HG03439 (cell line): Measurements from ENCODE around the gene GSK3A.

Experiments
- ATAC-seq: cut with Tn5 transposase; IDR thresholded peaks from one replicate; pipeline ENCODE4 v1.9.1; 2021; ENCODE audit warnings: mild to moderate bottlenecking, moderate library complexity; ENCODE audit not compliant: unreplicated experiment

GSK3A gene

DNA sequence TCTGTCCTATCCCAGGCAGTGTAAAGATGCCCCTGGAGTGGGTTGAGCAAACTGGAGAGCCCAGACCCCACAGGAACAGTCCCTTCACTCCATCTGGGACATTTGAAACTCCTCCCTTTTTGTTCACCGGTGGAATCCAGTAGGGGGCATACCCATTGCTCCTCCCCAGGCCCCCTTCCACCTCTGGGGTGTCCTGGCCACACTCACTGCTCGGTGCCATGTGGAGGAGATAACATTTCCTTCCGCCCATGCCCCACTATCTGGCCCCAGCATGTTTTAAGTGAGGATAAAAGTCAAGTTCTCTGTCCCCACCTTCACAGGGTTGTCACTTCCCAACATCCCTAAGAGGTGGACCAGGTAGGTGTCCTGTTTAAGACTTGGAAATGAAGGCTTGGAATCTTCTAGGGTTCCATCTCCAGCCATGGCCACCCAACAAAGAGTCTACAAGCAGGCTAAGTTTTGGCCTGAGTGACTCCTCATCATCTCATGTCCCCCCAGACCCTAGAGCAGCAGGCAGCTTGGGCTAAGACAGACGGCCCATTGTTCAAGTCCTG is 13.0 kb downstream of the GSK3A start:
- no peak for ATAC-seq

DNA sequence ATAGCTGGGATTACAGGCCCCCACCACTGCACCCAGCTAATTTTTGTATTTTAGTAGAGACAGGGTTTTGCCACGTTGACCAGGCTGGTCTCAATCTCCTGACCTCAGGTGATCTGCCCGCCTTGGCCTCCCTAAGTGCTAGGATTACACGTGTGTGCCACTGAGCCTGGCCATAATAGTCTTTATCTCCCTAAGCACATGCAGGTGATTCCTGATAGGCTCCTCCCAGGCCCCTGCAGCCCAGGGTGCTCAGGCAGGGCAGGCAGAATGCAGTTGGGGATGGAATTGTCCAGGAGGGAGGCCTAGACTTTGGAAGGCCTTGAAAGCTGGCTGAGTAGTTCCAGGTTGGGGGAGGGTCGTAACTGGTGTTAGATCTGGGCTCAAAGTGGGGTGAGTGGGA is 13.8 kb downstream of the GSK3A start:
- no peak for ATAC-seq

DNA sequence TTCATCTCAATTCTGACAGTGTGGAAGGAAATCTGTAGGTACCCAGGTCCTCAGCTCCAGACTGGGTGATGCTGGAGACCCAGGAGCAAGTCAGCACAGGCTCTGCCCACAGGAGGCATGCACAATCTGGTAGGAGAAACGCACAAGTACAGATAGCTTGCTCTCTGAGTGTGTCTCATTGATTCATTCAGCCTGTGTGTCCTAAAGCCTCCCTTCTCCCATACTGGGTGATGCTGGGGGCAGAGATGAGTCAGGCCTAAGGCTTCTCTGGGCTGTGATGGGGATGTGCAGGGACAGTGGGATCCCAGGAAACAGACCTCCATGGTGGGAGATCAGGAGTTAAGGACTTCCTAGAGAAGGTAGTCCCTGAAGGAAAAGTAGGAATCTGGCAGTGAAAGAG is 15.5 kb downstream of the GSK3A start:
- no peak for ATAC-seq

DNA sequence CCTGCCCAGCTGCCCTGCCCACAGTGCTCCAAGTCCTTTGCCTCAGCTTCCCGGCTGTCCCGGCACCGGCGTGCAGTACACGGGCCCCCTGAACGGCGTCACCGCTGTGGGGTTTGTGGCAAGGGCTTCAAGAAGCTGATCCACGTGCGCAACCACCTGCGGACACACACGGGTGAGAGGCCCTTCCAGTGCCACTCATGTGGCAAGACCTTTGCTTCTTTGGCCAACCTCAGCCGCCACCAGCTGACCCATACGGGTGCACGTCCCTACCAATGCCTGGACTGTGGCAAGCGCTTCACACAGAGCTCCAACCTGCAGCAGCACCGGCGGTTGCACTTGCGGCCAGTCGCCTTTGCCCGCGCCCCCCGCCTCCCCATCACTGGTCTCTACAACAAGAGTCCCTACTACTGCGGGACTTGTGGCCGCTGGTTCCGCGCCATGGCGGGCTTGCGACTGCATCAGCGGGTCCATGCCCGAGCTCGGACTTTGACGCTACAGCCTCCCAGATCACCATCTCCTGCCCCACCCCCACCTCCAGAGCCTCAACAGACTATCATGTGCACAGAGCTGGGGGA is 16.6 kb downstream of the GSK3A start:
- no peak for ATAC-seq

DNA sequence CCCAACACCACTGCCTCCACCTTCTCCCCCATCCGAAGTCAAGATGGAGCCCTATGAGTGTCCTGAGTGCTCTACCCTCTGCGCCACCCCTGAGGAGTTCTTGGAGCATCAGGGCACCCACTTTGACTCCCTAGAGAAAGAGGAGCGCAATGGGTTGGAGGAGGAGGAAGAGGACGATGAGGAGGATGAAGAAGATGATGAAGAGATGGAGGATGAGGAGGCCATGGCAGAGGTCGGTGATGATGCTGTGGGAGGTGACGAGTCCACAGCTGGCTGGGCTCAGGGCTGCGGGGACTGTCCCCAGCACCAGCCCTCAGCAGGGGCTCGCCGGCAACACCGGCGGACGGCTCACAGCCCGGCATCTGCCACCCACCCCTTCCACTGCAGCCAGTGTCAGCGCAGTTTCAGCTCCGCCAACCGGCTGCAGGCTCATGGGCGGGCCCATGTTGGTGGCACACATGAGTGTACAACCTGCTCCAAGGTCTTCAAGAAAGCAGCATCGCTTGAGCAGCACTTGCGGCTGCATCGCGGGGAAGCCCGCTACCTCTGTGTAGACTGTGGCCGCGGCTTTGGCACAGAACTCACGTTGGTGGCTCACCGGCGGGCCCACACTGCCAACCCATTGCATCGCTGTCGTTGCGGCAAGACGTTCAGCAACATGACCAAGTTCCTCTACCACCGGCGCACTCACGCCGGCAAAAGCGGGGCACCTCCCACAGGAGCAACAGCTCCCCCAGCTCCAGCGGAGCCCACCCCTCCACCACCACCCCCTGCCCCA is 17.3 kb downstream of the GSK3A start:
- no peak for ATAC-seq

DNA sequence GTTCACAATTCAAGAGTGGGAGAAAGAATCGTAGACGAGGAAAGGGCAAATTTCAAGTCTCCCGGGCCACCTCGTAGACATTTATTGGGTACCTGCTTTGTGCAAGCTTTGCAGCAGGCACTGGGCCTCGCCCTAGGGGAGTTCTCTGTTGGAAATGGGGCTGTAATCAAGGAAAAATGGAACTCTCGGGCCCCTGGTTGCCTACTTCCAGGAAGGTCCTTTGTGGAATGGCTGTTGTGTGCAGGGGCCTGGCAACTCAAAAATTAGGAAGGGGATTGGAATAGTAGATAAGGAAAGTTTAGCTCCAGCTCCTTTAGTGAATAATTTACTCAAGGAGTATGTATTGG is 21.7 kb downstream of the GSK3A start:
- ATAC-seq = no peak

DNA sequence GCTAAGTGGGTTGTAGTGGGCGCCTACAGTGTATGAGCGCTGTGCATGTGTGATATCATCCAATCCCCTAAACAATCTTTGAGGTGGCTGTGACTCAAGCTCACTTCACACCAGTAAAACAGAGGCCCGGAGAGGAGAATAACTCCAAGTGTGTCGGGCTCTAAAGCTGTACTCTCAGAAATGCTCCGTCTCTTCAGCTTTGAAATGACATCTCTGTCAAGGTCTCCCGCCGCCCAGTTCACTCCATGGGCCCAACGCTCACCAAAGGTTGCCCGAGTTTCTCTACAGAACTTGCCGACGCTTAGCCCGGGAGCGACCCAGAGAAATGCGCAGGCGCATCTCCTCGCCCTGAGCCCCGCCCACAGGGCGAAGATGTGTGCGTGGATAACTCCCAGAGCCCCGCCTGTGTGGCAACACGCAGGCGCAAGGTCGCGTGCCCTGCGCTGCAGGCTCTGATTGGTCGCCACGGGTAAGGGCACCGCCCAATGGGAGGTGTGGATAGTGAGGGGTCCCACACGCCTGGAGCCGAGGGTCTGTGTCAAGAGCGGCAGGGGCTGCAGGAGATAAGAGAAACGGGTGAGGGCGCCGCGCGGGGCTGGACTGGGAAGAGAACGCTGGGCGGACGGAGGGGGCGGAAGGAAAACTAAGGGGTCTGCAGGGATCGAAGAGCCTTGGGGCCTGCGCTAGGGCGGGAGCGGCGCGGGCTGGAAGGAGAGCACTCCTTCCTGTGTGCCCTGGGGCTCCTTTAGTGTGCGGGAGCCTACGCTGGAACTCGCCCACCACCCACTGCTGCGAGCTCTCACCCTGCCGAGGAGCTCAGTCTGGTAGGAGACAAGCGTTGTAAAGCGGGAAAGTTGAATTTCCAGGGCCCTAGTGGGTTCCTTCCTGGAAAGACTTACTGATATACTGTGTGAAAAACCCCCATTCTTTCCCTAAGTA is 22.3 kb downstream of the GSK3A start, which contains the start of gene ZNF526:
Gene ZNF526, plus strand, starts transcription at position 501 of the 939 bp plus-strand sequence. CDS start 4,092 bp downstream, outside the sequence.
- ATAC-seq = peak; percentile 64

DNA sequence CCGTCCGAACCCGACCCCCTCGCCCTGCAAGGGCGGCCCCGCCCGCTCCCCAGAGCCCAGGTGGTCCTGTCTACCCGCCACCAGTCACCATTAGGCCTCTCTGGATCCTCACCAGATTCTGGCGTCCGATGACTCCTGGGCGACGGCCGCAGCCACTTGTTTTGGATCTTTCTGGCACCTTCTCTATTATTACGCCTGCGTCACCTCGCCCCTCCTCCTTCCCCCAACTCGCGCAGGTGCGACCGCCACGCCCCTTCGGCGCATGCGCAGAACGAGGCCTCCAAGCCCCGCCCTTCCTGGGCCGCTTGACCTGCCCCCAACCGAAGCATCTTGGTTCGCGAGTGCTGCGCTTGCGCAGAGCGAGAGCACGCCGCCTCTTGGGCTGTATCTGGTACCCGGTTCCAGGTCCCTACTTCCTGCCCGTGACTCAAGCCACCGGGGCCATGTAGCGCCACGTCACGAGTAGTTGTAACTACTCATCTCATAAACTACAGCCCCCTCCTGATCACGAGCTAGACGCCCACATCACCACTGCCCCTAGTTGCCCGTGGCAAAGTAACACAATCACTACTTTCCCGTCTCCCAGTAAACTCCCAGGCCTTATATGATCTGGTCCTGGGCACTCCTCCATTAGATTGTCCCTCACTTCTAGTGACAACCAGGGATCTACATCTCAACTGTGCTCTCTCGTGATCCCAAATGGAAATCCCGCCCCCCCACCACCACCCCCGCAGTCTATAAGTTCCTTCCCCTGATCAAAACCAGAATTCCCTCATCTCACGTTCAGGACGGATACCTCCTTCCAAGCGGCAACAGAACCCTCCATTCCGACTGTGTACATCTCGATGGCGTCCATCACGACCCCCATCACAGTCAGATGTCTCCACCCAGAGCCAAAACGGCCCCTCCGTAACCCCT is 24.6 kb downstream of the GSK3A start, which contains the start of gene DEDD2:
Gene DEDD2, minus strand, starts transcription at position 158 of the 918 bp plus-strand sequence. CDS start 670 bp downstream, outside the sequence.
- ATAC-seq = peak; percentile 76

DNA sequence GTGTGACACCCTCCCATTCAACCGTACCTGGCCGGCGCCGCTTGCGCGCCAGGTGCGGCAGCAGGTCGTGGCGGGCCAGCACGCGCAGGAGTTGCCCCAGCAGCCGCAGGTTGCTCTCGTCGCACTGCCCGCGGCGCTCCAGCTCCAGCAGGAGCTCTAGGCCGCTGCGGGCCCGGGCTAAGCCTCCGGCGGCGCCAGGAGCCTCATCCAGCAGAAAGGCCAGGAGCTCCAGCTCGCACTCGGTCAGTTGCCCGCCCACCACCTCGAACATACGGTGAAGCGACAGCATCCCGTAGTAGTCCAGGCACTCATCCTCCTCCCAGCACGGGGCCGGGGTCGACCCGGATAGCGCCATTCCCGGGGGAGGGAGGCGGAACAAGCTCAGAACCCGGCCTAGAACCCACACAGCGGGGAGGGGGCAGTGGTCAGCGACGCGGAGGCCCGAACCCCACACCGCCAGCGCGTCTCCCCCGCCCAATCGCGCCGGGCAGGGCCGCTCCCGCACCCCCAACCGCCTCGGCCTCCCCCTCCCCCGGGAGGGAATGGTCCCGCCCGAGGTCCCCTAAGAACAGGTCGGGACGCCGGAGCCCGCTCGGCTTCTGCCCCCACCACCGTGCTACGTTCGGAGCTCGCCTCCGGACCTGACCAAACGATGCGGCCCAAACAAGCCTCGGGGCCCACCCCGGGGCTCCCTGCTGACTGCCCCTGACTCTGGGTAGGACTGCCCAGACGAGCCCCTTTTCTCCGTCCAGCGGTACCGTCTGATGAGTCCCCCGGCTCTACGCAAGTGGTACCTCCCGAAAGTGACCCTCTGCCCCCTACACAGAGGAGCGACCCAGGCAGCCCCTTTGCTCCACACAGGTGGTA is 25.5 kb downstream of the GSK3A start:
- peak; percentile 15 for ATAC-seq

DNA sequence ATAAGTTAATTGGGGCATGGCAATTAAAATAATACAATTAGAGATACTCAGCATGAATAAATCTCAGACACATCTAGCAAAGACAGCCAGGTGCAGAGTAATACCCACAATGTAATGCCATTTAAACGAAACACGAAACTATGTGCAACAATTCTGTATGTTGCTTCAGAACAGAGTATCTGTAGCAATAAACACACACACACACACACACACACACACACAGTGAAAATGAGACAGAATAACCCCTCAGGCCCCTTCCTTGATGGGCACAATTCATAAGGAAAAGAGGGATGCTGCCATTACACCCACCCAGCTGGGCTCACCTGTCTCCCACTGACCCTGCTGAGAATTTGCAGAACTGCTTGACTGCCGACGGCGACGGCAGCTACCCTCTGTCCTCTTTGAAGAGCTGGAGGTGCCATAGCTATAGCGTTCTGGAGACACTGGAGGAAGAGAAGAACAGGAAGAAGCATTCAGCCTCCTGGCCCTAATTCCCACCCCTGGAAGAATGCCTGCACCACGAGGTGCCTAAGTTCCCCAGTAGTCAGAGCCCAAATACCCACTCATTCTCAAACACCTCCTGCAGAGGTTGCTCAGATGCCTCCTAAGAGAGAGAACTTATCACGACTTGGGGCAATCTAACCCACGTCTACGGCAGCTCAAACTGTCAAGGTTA is 27.5 kb downstream of the GSK3A start:
- ATAC-seq = no peak

DNA sequence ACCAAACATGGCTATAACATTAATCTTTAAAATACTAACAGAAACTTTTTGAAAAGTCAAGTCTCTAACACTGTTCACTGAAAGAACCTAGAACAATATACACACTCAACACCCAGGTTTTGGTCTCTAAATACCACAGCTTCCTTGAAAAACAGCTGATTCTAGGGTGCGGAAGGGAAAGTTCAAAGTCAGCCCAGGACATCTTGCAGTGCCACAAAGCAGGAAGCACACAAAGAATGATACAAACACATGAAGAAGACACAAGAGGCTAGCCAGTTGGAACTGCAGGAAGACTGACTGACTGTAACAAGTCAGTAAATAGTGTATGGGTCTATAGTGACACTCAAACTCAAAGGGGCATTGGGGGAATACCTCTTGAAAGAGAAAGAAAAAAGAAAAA is 29.5 kb downstream of the GSK3A start:
- no peak for ATAC-seq

DNA sequence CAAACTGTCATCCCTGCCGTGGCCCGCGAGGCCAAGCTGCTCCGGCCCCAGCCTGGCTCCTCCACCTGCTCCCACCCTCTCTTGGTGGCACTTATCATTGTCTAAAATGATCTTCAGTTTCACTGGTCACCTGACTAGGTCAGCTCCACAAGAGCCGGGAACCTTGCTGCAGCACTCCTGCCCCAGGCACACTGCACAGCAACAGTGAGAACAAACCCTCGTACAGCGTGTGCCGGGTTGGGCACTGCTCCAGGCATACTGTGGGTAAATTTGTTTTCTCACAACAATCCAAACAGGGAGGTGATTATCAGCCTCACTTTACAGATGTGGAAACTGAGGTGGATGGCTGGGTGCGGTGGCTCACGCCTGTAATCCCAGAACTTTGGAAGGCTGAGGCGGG is 33.8 kb downstream of the GSK3A start:
- no peak for ATAC-seq

DNA sequence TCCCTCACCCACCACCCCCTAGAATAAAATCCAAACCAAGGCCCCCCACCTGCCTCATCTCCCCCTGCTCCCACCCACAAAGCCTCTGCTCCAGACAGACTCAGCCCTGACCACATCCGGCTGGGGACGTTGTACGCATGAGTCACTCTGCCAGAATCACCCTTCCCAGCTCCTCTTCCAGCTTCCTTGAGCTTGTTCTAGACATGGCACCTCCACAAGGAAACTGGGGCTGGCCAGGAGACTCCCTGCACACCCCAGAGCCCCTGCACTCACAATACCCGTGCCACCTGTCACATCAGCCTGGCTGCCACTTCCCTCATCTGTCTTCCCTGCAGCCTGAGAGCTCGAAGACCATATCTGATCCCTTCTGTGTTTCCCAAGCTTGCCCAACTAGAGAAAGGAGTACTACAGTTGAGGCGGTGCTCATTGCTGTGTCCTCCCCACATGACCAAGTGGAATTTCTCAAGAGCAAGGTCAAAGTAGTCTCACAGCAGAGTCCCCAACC is 34.6 kb downstream of the GSK3A start:
- no peak for ATAC-seq

DNA sequence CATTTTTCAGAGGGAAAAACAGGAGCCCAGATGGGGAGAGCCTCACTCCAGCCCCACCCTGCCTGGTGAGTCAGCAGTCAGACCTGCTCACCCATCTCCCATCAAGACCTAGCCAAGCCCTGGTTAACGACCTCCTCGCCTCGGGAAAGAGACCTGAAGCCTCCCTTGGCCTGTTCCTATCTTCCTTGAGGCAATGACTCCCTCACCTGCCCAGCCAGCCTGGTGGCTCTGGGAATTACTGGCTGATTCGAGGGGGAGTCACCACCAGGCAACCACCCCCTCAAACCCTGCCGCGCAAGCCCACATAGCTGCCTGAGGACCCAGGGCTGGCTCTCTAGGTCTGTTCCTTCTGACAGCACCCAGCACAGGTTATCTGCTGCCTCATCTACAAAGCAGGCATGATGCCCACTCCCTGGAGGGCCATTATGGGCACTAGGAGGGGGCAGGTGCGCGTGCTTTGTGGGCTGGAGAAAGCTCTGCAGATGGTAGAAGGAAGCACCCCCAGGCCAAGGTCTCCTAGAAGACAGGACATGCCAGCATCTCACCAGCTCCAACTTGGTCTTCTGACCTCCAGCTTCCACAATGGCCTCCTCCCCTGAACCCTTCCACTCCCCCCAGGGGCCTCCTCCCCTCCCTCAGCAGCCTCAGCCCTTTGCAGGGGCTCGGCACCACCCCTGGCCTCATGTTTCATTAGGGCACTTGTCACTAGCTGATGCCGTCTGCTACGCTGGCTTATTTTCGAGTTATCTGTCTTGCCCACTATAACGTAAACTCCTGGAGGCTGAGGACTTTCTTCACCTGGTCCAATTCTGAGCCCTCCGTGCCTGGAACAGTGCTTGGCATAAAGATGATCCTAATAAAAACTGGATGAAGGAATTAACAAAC is 35.3 kb downstream of the GSK3A start:
- no peak for ATAC-seq

DNA sequence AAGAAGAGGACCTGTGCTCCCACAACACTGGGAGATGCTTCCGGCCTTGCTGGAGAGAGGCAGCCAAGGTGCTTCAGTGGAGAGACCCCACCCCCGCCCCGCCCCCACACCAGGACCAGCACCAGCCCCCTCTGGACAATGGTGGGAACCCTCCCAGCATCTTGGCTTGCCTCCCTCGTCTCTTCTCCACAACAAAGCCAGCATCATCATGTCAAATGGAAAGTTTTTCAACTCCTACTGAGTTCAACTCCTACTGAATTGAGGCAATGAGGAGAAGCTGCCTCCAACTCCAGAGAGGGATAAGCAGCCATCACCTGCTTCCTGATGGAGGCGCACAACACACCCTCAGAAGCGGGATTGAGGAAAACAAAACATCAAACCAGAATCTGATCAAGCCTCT is 37.7 kb downstream of the GSK3A start:
- ATAC-seq = no peak

DNA sequence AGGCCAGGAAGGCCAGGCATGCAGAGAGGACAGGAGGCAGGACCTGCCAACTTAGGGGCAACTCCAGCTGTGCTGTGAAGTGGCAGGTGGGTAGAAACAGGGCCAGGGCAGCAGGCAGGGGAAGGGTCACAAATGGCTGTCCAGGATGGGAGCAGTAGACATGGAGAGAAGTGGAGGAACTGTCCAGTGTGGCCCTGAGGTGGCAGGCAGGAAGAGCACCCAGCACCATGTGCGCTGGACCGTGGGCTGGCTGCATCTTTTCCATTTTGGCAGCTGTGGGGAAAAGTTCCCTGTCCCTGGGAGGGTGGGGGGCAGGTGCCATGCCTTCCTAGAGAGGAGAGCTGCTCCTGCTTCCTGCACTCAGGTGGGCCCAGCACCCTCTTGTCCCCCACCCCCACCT is 38.7 kb downstream of the GSK3A start:
- ATAC-seq = no peak

DNA sequence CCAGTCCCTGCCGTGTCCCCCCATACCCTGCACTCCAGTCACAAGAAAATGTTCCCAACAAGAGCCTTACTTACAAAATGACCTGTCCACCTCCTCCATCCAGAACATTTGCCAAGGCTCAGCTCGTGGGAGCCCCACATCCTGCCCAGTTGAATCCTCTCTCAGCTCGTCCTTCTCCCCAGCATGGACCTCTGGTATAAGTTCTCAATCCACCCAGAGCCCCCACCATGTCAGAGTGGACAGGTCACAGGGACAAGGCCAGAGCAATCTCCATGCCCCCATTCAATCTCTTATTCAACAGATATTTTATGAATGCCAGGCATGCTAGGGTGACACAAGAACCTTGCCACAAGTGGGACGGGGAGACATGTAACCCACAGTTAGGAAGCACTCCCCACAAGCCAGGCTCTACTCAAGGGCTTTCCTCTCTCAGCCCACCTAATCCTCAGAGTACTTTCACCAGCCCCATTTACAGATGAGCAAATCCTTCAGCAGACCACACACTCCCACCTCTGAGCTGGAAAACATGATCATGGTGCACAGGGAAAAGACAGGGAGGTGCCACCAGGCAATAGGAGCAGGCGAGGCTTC is 40.0 kb downstream of the GSK3A start:
- no peak for ATAC-seq
